ENCODE results near the gene FBXL17. TPM values are rescaled to one million over a fixed set of nuclear protein-coding genes. Genes with fewer than 3 reads are reported as not detected.

FBXL17 gene
- total RNA-seq, 1 experiment from 2014 or later: 5.3 TPM

GRCh38 chr5:107876261-107876660, 505.6 kb downstream of the FBXL17 start:
- H2AK5ac ChIP-seq (ENCODE audit: insufficient read length, low read length): no peak overlapping the region
- H3K79me1 ChIP-seq (ENCODE audit: insufficient read depth, low read depth, low read length, poor library complexity, severe bottlenecking): no peaks in the 10 kb centered on the region
- no peak overlapping the region for H2AFZ ChIP-seq (ENCODE audit: low read length)
- no peak overlapping the region for H3K27ac ChIP-seq (ENCODE audit: insufficient read length, low read depth, low read length)
- WGBS (ENCODE audit: extremely low coverage, insufficient read length, low lambda C conversion rate): no CpG with 5 or more reads among the region's 7 CpGs
- no peak overlapping the region for H3K23ac ChIP-seq (ENCODE audit: insufficient read length, low read depth, low read length)
- no peaks in the 10 kb centered on the region for H3K4me1 ChIP-seq (ENCODE audit: insufficient read depth, low read length)
- no peaks in the 10 kb centered on the region for H3K27me3 Mint-ChIP-seq (ENCODE audit: low read depth)
- H3K18ac ChIP-seq (ENCODE audit: insufficient read length, low read depth, low read length): no peak overlapping the region
- no peak overlapping the region for H3T11ph ChIP-seq (ENCODE audit: low read length)
- H3K4me1 Mint-ChIP-seq: peaks cover 26 to 28% of the 10 kb centered on the region in 2 experiments
- peak overlapping the region in 1 of 3 experiments; percentile 78; a peak in 1 of 7 replicates for H3K27ac Mint-ChIP-seq
- H3K9ac ChIP-seq (ENCODE audit: extremely low read depth, insufficient read length, low read length): no peak overlapping the region
- no peak for DNase-seq
- no peak overlapping the region for H4K5ac ChIP-seq (ENCODE audit: insufficient read length, low read depth, low read length)
- no peak overlapping the region for H3K14ac ChIP-seq (ENCODE audit: insufficient read depth, low read length)
- H2BK20ac ChIP-seq (ENCODE audit: low read depth, low read length, poor library complexity, severe bottlenecking): no peak overlapping the region
- H3K4me3 Mint-ChIP-seq: no peak overlapping the region
- no peaks in the 10 kb centered on the region; a peak in 1 of 5 replicates for H3K9me3 Mint-ChIP-seq
- H2BK120ac ChIP-seq (ENCODE audit: low read depth, low read length, poor library complexity, severe bottlenecking): no peak overlapping the region
- H3K9me3 ChIP-seq (ENCODE audit: control insufficient read depth, low read depth, low read length): no peaks in the 10 kb centered on the region
- no peak overlapping the region for H2BK15ac ChIP-seq (ENCODE audit: low read depth, low read length)
- H2BK12ac ChIP-seq (ENCODE audit: insufficient read length, low read depth, low read length): no peak overlapping the region
- H3K36me3 Mint-ChIP-seq (ENCODE audit: insufficient read depth in 1 of 3, low read depth in 3 of 3): no peaks in the 10 kb centered on the region
- H2BK5ac ChIP-seq (ENCODE audit: insufficient read length, low read length): no peak overlapping the region
- no peak overlapping the region for H4K91ac ChIP-seq (ENCODE audit: insufficient read length, low read depth, low read length)
- no peaks in the 10 kb centered on the region for H4K20me1 ChIP-seq (ENCODE audit: control insufficient read depth, insufficient read depth, insufficient read length)
- H3K27me3 ChIP-seq (ENCODE audit: insufficient read depth, low read length): no peaks in the 10 kb centered on the region
- H3K79me2 ChIP-seq (ENCODE audit: insufficient read depth, low read length): no peaks in the 10 kb centered on the region
- no peak overlapping the region for H3K56ac ChIP-seq (ENCODE audit: insufficient read length, low read depth, low read length)
- no peaks in the 10 kb centered on the region for H3K23me2 ChIP-seq (ENCODE audit: insufficient read length, low read depth, low read length, poor library complexity, severe bottlenecking)
- TF ChIP-seq, protein P1, sequence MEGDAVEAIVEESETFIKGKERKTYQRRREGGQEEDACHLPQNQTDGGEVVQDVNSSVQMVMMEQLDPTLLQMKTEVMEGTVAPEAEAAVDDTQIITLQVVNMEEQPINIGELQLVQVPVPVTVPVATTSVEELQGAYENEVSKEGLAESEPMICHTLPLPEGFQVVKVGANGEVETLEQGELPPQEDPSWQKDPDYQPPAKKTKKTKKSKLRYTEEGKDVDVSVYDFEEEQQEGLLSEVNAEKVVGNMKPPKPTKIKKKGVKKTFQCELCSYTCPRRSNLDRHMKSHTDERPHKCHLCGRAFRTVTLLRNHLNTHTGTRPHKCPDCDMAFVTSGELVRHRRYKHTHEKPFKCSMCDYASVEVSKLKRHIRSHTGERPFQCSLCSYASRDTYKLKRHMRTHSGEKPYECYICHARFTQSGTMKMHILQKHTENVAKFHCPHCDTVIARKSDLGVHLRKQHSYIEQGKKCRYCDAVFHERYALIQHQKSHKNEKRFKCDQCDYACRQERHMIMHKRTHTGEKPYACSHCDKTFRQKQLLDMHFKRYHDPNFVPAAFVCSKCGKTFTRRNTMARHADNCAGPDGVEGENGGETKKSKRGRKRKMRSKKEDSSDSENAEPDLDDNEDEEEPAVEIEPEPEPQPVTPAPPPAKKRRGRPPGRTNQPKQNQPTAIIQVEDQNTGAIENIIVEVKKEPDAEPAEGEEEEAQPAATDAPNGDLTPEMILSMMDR (conservative IDR thresholded peaks at IDR 0.05): no peak
- H4K8ac ChIP-seq (replicated peaks; ENCODE audit: insufficient read length, low read depth, low read length): no peak overlapping the region
- H3K4ac ChIP-seq (ENCODE audit: low read depth, low read length): no peak overlapping the region
- no peak overlapping the region for H3K4me2 ChIP-seq (ENCODE audit: insufficient read depth, insufficient read length, low read length)
